Right renal cortex interstitium (tissue), 3 donors: ENCODE data around the gene IL1R1. TPM values are rescaled to one million over a fixed set of nuclear protein-coding genes. Genes with fewer than 3 reads are reported as not detected.
"Not testable (repeated sequence)": the region's sequence is repeated elsewhere in the genome, so short reads cannot be mapped to it uniquely, and the experiment has no call there.

ENCODE experiments used
- DNase-seq, 3 donors: peaks; one replicate each; pipeline ENCODE4 v3.0.0-alpha.2; 2013; ENCODE audit warnings: low read depth in 3 of 3, low spot score in 2 of 3
- polyA plus RNA-seq, 3 donors: library from polyadenylated mRNA; unstranded; fragments of 120-200 nt; gene quantifications; one replicate each; pipeline ENCODE4 v1.2.1, GENCODE V29; 2013; ENCODE audit not compliant: insufficient read length in 3 of 3

IL1R1 gene
- polyA plus RNA-seq, 3 donors = 29.6 to 37.2 (median 37.1) TPM

- DNase-seq = no peak
Measured at GRCh38 chr2:102110596-102111334, 31.8 kb upstream of the IL1R1 start.

- no peak for DNase-seq
Measured at GRCh38 chr2:102111823-102112222, 30.7 kb upstream of the IL1R1 start.

DNA sequence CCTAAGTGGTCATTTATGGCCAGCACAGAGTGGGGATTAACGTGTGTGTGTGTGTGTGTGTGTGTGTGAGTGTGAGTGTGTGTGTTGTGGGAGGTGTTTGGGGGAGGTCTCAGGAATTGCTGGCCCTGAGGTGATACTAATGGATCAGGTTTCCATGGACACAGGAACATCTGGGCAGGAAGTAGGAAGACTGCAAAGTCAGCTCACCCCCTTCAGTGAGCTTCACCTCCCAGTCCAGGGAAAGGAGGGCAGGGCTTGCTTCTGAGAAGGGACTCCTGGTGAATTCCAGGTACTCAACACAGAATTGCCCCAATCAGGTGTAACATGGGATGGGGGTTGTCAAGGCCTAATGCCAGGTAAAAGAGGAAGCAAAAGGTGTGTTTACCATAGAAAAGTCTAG is 30.3 kb upstream of the IL1R1 start:
- DNase-seq = no peak

- DNase-seq = no peak
Measured at GRCh38 chr2:102112692-102113665, 29.6 kb upstream of the IL1R1 start.

DNA sequence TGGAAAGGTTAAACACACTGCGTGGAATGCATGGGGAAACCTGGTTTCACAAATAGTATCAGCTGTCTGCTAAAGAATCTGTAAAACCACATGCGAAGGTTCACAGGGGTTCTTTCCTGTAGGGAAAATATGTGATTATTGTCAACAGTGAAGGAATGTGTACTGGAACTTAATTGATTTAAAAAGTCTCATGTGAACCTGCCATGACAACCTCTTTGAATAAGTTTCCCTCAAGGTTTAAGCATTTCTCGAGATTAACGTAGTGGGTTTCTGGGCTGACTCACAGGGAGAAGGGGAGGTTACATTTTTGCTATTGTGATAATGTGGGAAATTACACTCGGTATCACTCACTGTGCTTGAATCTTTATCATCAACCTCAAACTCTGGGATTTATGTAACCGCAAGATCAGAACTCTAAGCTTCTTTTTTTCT is 28.2 kb upstream of the IL1R1 start:
- no peak for DNase-seq

- no peak for DNase-seq
Measured at GRCh38 chr2:102114851-102115497, 27.6 kb upstream of the IL1R1 start.

DNA sequence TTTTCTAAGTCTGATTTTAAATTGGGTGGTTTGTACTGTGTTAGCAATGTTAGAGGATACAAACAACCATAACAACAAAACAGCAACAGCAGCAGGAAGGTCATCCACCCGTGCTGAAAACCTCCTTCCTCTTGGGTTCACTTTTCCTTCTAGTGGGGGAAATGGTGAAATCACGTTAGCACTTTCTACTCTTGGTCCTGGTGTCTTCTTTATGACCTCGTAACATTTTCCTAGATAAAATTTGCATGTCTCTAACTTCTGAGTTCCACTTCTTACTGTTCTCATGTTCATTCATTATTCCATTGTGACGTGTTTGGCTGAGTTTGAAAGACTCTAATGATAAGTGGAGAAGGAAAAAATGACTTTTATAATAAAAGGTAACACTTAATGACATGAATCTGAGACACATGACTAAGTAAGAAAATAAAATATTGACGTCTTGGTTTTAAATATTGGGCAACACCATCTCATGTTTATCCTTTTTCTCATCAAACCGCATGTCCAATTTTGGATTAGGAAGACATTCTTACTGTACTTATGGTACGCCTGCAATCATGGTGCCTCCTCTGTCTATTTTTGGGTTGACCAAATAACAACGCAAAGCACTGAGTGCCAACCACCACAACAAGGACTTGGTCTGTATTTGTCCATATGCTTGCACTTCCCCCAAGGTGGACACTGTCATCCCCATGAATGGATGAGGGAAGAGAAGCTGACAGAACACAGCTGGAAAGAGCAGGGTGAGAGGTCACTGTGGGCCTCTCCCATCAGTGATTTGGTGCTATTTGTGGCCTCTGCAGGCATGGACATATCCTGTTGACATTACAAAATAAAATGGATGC is 25.7 kb upstream of the IL1R1 start:
- no peak for DNase-seq

DNA sequence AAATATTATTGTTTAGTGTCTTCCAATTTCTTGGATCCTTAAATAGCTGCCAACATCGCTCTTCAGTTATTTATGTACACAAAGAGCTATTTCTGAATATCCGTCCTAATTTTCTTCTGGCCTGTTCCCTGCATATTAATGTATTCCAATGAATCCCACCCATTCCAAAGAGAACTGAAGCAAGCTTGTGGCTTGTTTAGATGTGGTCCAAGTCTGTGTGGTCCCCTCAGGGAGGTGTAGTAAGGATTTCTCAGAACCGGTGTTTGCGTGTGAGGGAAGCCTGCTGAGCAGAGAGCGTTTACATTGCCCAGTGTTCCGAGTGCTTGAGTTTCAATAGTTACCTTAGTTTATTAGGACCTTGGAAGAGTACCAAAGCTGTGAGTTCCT is 25.1 kb upstream of the IL1R1 start:
- no peak for DNase-seq

GRCh38 chr2:102119255-102119654 is 23.3 kb upstream of the IL1R1 start:
- no peak for DNase-seq

GRCh38 chr2:102120261-102120660 is 22.3 kb upstream of the IL1R1 start:
- no peak for DNase-seq

DNA sequence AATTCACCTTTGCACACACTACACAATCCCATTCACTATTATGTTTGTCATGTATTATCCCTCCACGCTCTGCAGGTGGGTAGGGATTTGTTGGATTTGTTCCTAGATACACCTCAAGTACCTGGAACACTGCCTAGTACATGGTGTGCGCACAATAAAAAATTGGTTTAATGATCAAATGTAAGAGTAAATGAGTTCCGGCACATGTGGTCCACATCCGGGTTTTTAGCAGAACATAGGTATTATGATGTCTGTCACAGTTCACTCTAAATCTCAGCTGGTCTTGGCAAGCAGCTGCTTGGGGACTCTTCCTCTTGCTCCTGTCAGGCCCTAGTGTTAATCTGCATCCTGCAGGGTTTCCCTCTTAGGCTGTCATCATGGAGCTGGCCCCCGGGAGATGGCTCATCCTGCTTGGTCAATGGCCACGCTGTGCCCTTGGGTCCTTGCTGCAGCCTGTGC is 21.8 kb upstream of the IL1R1 start:
- DNase-seq = no peak

GRCh38 chr2:102122115-102122514 is 20.4 kb upstream of the IL1R1 start:
- no peak for DNase-seq

DNA sequence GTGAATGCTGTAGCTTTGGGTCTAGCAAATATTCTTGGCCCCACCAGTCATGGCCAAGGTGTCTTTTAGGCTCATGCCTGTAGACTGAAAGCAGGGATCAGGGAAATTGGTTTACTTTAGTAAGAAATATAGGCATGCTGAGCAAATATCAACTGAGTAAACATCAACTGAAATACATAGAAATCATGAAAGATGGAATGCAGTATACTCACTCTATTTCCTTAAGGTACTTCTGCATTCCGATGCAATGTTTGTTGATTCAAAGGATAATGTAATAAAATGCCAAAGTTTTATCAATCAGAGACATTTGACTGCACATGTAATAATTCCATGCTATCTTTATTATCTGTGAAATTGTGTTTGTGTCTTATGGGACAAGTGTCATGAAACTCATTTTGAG is 19.6 kb upstream of the IL1R1 start:
- DNase-seq = no peak

DNA sequence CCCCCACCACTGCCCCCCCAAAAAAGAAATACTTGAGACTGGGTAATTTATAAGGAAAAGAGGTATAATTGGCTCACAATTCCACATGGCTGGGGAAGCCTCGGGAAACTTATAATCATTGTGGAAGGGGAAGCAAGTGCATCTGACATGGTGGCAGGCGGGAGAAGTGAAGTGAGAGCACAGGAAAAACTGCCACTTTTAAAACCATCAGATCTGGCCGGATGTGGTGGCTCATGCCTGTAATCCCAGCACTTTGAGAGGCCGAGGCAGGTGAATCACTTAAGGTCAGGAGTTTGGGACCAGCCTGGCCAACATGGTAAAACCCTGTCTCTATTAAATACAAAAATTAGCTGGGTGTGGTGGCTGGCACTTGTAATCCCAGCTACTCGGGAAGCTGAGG is 18.1 kb upstream of the IL1R1 start:
- not testable (repeated sequence) for DNase-seq

DNA sequence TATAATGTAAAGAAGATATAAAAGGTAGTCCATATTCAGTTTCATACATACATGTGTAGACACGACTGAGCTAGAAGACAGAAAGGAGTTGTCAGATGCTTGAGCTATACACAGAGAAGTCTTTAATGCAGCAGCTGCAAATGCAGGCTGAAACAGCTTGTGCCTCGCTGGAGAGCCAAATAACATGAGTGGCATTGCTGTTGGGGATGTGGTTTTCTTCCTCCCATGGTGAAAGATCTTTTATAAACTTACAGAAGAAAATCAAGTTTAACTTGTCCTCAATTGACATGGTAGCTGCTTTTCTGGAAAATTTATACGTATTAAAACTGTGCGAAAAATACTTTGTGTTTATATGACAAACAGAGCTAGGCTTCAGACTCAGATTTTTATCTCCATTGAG is 16.4 kb upstream of the IL1R1 start:
- DNase-seq = no peak

GRCh38 chr2:102126660-102127059 is 15.9 kb upstream of the IL1R1 start:
- DNase-seq = no peak

DNA sequence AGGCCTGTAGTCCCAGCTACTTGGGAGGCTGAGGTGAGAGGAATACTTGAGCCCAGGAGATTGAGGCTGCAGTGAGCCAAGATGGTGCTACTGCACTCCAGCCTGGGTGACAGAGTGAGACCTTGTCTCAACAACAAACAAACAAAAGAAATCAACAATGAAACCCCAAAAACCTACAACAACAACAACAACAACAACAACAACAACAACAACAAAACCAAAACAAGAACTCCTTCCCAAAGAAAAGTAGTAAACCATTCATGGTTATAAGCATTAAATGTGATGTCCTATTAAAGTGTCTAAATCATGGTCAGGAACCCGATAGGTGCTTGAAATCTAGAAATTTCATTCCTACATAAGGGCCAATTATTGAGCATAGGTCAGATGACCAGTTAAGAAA is 13.5 kb upstream of the IL1R1 start:
- DNase-seq = no peak

DNA sequence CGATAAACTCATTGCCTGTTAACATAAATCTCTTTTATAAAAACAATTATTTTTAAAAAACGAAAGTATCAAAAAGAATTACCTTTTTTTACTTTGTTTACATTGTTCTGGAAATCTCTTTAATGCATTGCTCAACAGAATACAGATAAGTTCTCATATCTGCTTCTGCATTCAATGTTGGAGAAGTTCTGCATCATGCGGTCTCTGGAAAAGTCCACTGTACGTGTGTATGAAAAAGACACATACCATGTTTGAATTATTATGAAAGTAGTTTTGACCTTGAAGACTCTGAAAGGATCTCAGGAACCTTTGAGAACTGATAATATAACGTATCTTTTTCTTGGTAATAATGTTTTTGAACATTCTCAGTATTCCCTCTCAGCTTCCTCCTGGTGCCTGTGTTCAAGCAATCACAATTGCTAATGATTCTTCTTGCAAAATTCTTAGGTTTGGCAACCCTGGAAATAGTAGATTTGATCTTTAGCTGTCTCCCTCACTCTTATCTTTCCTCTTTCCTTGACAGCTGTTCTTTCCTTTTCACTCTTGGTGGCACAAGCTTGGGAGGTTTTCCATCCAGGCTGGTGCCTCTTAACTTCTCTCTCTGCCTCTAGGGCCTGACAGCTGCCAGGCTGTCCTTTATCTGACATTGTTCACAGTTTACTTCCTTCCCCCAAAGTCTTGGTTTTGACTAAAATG is 12.4 kb upstream of the IL1R1 start:
- DNase-seq = no peak

GRCh38 chr2:102130647-102130991 is 11.9 kb upstream of the IL1R1 start:
- DNase-seq = no peak

- no peak for DNase-seq
Measured at GRCh38 chr2:102131564-102131963, 11.0 kb upstream of the IL1R1 start.
